ENCODE data around the gene PALLD. TPM values are rescaled to one million over a fixed set of nuclear protein-coding genes. Genes with fewer than 3 reads are reported as not detected.

PALLD gene
- total RNA-seq, 6 experiments from 2014 or later: 7.7 to 81.6 (median 24.8) TPM

- WGBS (ENCODE audit: insufficient coverage, low coverage, low lambda C conversion rate, missing lambda C conversion rate): 51% methylated on average over 8 of the region's 8 CpGs
- no peak for TF ChIP-seq POLR2A (IDR thresholded peaks at IDR 0.05)
- no peak for TF ChIP-seq CTCF (IDR thresholded peaks at IDR 0.05)
- DNase-seq: no peak
Measured at GRCh38 chr4:168693750-168694490, 197.1 kb downstream of the PALLD start.

GRCh38 chr4:168694667-168695066 is 197.8 kb downstream of the PALLD start:
- H3K4me1 ChIP-seq: peaks cover 0 to 12% (median 0%) of the 10 kb centered on the region in 4 donors
- H3K27me3 ChIP-seq: no peaks in the 10 kb centered on the region
- WGBS (ENCODE audit: insufficient coverage, low coverage, low lambda C conversion rate, missing lambda C conversion rate): 90% methylated on average over 4 of the region's 4 CpGs
- no peak for ATAC-seq
- intact Hi-C loops (cut with DNase I): no loop called here
- H3K27ac ChIP-seq: no peak overlapping the region
- TF ChIP-seq CTCF (IDR thresholded peaks at IDR 0.05) (no peak), POLR2A (IDR thresholded peaks at IDR 0.05) (no peak)
- H3K4me3 ChIP-seq: no peak overlapping the region
- H3K36me3 ChIP-seq: no peaks in the 10 kb centered on the region
- no peaks in the 10 kb centered on the region for H3K9me3 ChIP-seq
- no peak for DNase-seq

More at GRCh38 chr4:168693750-168694490, 197.1 kb downstream of the PALLD start:
- intact Hi-C loops (cut with DNase I): no loop called here
- Histone ChIP-seq H3K9me3 (no peaks in the 10 kb centered on the region), H3K36me3 (no peaks in the 10 kb centered on the region), H3K27ac (no peak overlapping the region), H3K4me1 (peaks cover 0 to 9% (median 0%) of the 10 kb centered on the region in 4 donors), H3K4me3 (no peak overlapping the region), H3K27me3 (no peaks in the 10 kb centered on the region)
- ATAC-seq: no peak

GRCh38 chr4:168695288-168695687 is 198.4 kb downstream of the PALLD start:
- TF ChIP-seq POLR2A (IDR thresholded peaks at IDR 0.05) (no peak), CTCF (IDR thresholded peaks at IDR 0.05) (no peak)
- intact Hi-C loops (cut with DNase I): no loop called here
- no peak for DNase-seq
- Histone ChIP-seq H3K4me1 (peaks cover 0 to 16% (median 0%) of the 10 kb centered on the region in 4 donors), H3K27me3 (no peaks in the 10 kb centered on the region), H3K9me3 (no peaks in the 10 kb centered on the region), H3K4me3 (no peak overlapping the region), H3K27ac (no peak overlapping the region), H3K36me3 (no peaks in the 10 kb centered on the region)
- ATAC-seq: no peak
- WGBS (ENCODE audit: insufficient coverage, low coverage, low lambda C conversion rate, missing lambda C conversion rate): 81% methylated on average over 2 of the region's 2 CpGs

GRCh38 chr4:168696280-168696679 is 199.4 kb downstream of the PALLD start:
- DNase-seq: no peak

More at GRCh38 chr4:168696280-168696679, 199.4 kb downstream of the PALLD start:
- WGBS (ENCODE audit: insufficient coverage, low coverage, low lambda C conversion rate, missing lambda C conversion rate): 54% methylated on average over 1 of the region's 1 CpG
- peaks cover 0 to 16% (median 0%) of the 10 kb centered on the region in 4 donors for H3K4me1 ChIP-seq
- H3K27ac ChIP-seq: peak overlapping the region in 1 of 3 donors; percentile 42
- no peaks in the 10 kb centered on the region for H3K9me3 ChIP-seq
- no peaks in the 10 kb centered on the region for H3K27me3 ChIP-seq
- H3K36me3 ChIP-seq: no peaks in the 10 kb centered on the region
- intact Hi-C loops (cut with DNase I): no loop called here
- no peak overlapping the region for H3K4me3 ChIP-seq
- TF ChIP-seq POLR2A (IDR thresholded peaks at IDR 0.05) (no peak), CTCF (IDR thresholded peaks at IDR 0.05) (no peak)
- ATAC-seq: no peak

Measured in right lobe of liver (tissue), 6 donors.